Right hindlimb (tissue), 1 donor: ENCODE results near the gene NR2F2.

ENCODE experiments used
- DNase-seq: peaks from one replicate; pipeline ENCODE4 v3.0.0-alpha.2; 2018

Gene NR2F2

GRCh38 chr15:96330450-96331143 lies at the start of gene NR2F2:
Gene NR2F2 (plus strand): TSS chr15:96330700. CDS start chr15:96332106, 1,406 bp downstream.
- peak; percentile 96 for DNase-seq

- peak; percentile 65 for DNase-seq
These were observed 45.2 kb upstream of the NR2F2 start for GRCh38 chr15:96285305-96285704.

- no peak for DNase-seq
These were observed 44.7 kb upstream of the NR2F2 start for GRCh38 chr15:96285729-96286254.

- no peak for DNase-seq
These were observed 39.8 kb upstream of the NR2F2 start for GRCh38 chr15:96290679-96291078.

- no peak for DNase-seq
These were observed 37.9 kb upstream of the NR2F2 start for GRCh38 chr15:96292635-96293034.

- DNase-seq = no peak
These were observed 37.1 kb upstream of the NR2F2 start for GRCh38 chr15:96293441-96293840.

- no peak for DNase-seq
These were observed 35.7 kb upstream of the NR2F2 start for GRCh38 chr15:96294766-96295165.

- DNase-seq = no peak
These were observed 34.2 kb upstream of the NR2F2 start for GRCh38 chr15:96296264-96296663.

GRCh38 chr15:96297783-96298182 lies 32.7 kb upstream of the NR2F2 start:
- DNase-seq = no peak

- no peak for DNase-seq
These were observed 32.3 kb upstream of the NR2F2 start for GRCh38 chr15:96298217-96298616.

GRCh38 chr15:96300836-96301235 lies 29.7 kb upstream of the NR2F2 start:
- no peak for DNase-seq

- DNase-seq = no peak
These were observed 26.9 kb upstream of the NR2F2 start for GRCh38 chr15:96303503-96304056.

- DNase-seq = no peak
These were observed 25.7 kb upstream of the NR2F2 start for GRCh38 chr15:96304839-96305238.

- DNase-seq = no peak
These were observed 24.2 kb upstream of the NR2F2 start for GRCh38 chr15:96306321-96306720.

GRCh38 chr15:96307856-96308394 lies 22.6 kb upstream of the NR2F2 start:
- no peak for DNase-seq

- DNase-seq = no peak
These were observed 21.3 kb upstream of the NR2F2 start for GRCh38 chr15:96309143-96309660.

- peak; percentile 38 for DNase-seq
These were observed 19.1 kb upstream of the NR2F2 start for GRCh38 chr15:96311256-96311955.

GRCh38 chr15:96311956-96312294 lies 18.6 kb upstream of the NR2F2 start:
- DNase-seq = no peak

GRCh38 chr15:96312641-96313335 lies 17.7 kb upstream of the NR2F2 start:
- no peak for DNase-seq

- no peak for DNase-seq
These were observed 16.0 kb upstream of the NR2F2 start for GRCh38 chr15:96314518-96314917.

GRCh38 chr15:96314963-96315362 lies 15.5 kb upstream of the NR2F2 start:
- no peak for DNase-seq

GRCh38 chr15:96316953-96317629 lies 13.4 kb upstream of the NR2F2 start:
- DNase-seq = no peak
